OCI-LY3 (cell line): ENCODE results near the gene RNF112.

ENCODE experiments used
- CTCF ChIP-seq: fragments of 200-600, 300-600 bp; sonication (generic); IDR thresholded peaks from 2 replicates; pipeline ENCODE4 v1.5.1; 2014; ENCODE audit warnings: antibody characterized with exemption, low read length, low read depth
- EZH2phosphoT487 ChIP-seq: fragments of 200-600 bp; shearing (Covaris generic); IDR thresholded peaks from 2 replicates; pipeline ENCODE4 v1.6.1; 2018; ENCODE audit warnings: antibody characterized with exemption, mixed run types, low read depth

GRCh38 chr17:19448341-19449268, 37.6 kb downstream of the RNF112 start:
- TF ChIP-seq CTCF (no peak), EZH2phosphoT487 (no peak)
